Spleen (tissue), 11 donors: ENCODE results near the gene PHRF1. TPM values are rescaled to one million over a fixed set of nuclear protein-coding genes. Genes with fewer than 3 reads are reported as not detected.
A peak's percentile ranks its signal among the peaks of the same experiment; 100 is the strongest.

Experiments used
- DNase-seq: peaks from one replicate; pipeline ENCODE4 v3.0.0-alpha.2; 2020
- H3K27ac ChIP-seq, 8 donors: fragments of 200-600 bp; sonication (generic) in 7 of 8; 1 replicate in 4 of 8; 2 replicates in 4 of 8; pipeline versions ENCODE4 v1.5.0 to v1.8.0; 2016 to 2021; ENCODE audit warnings: inconsistent platforms in 4 of 8, mild to moderate bottlenecking in 4 of 8, moderate library complexity in 1 of 8
- H3K27me3 ChIP-seq, 7 donors: fragments of 200-600 bp; sonication (generic) in 6 of 7; replicated peaks in 1 of 7; 1 replicate in 4 of 7; 2 replicates in 3 of 7; pipeline versions ENCODE4 v1.5.0 to v1.8.0; 2016 to 2021; ENCODE audit warnings: inconsistent platforms in 3 of 7, mild to moderate bottlenecking in 1 of 7
- H3K36me3 ChIP-seq, 6 donors: fragments of 200-600 bp; sonication (generic) in 5 of 6; 1 replicate in 4 of 6; 2 replicates in 2 of 6; pipeline versions ENCODE4 v1.5.0 to v1.8.0; 2016 to 2021; ENCODE audit warnings: inconsistent platforms in 2 of 6
- H3K4me1 ChIP-seq, 6 donors: fragments of 200-600 bp; sonication (generic) in 5 of 6; 1 replicate in 3 of 6; 2 replicates in 3 of 6; pipeline versions ENCODE4 v1.5.0 to v1.8.0; 2016 to 2021; ENCODE audit warnings: inconsistent platforms in 3 of 6
- H3K4me3 ChIP-seq, 8 donors: fragments of 200-600 bp; sonication (generic) in 7 of 8; 1 replicate in 4 of 8; 2 replicates in 4 of 8; pipeline versions ENCODE4 v1.5.0 to v1.8.0; 2016 to 2021; ENCODE audit warnings: inconsistent platforms in 4 of 8, mild to moderate bottlenecking in 4 of 8, moderate library complexity in 2 of 8
- H3K9me3 ChIP-seq, 8 donors: fragments of 200-600 bp; sonication (generic) in 7 of 8; 1 replicate in 4 of 8; 2 replicates in 4 of 8; pipeline versions ENCODE4 v1.5.0 to v1.8.0; 2016 to 2021; ENCODE audit warnings: inconsistent platforms in 4 of 8
- CTCF ChIP-seq, 11 experiments: fragments of 200-600 bp in 7 of 11; fragments of 450-650 bp in 4 of 11; sonication (generic) in 4 of 11; IDR thresholded peaks in 8 of 11; conservative IDR thresholded peaks in 3 of 11; 1 replicate in 7 of 11; 2 replicates in 4 of 11; pipeline versions ENCODE4 v1.4.0 to v1.8.0; 2016 to 2021; ENCODE audit warnings: antibody characterized with exemption in 11 of 11, inconsistent platforms in 4 of 11, mild to moderate bottlenecking in 1 of 11
- POLR2A ChIP-seq, 3 donors: fragments of 450-650 bp; IDR thresholded peaks; one replicate each; pipeline ENCODE4 v1.5.1; 2017; ENCODE audit warnings: antibody characterized with exemption in 3 of 3, mild to moderate bottlenecking in 1 of 3
- POLR2AphosphoS5 ChIP-seq, 3 donors: sonication (generic); formaldehyde crosslinking; IDR thresholded peaks; one replicate each; pipeline ENCODE4 v1.5.1; 2017; ENCODE audit warnings: antibody characterized with exemption in 3 of 3
- WGBS, 5 donors: extraction: QIAGEN DNeasy Blood & Tissue Kit in 3 of 5; methylation state at CpG; one replicate each; pipeline versions ENCODE4 v1.1.5 to v1.1.7; 2013 to 2018; 5-methylcytosine and 5-hydroxymethylcytosine counted together
- intact Hi-C: fragments of 100-400 bp; cut with DNase I; formaldehyde crosslinking; loops from one replicate; pipeline ENCODE4 v1.15.0; 2023; ENCODE audit warnings: low total_unique reads
- polyA plus RNA-seq, 3 donors: library from polyadenylated mRNA; stranded (reverse); fragments of 200-250 nt; gene quantifications; one replicate each; pipeline ENCODE4 v1.2.1, GENCODE V29; 2013
- total RNA-seq, 7 donors: library from RNA; depleted of rRNA in 3 of 7; stranded (reverse); fragments of >200 nt in 3 of 7; fragmentation: NEBNext Ultra II Directional in 4 of 7; extraction: Animal tissue kit (Norgen Biotek cat#: 25700) in 4 of 7; gene quantifications; one replicate each; pipeline versions ENCODE4 v1.1.0 to v1.2.1, GENCODE V29; 2016 to 2021
- donor health status: healthy with polysubstance abuse.
- donor health status: DM: no; HTN: no; CAD: no; lungs with moderate emphysema.
- donor health status: DM: no; HTN: no; CAD: no.
- donor health status: Bipolar disorder and iron deficiency.
- donor health status: healthy.
- donor health status: DM: no; HTN: no; CAD: no.
- donor health status: DM: yes; HTN: yes; CAD: no.

Gene PHRF1
- total and polyA plus RNA-seq, 10 donors, result 7.3 to 41.5 (median 30.6) TPM

DNA sequence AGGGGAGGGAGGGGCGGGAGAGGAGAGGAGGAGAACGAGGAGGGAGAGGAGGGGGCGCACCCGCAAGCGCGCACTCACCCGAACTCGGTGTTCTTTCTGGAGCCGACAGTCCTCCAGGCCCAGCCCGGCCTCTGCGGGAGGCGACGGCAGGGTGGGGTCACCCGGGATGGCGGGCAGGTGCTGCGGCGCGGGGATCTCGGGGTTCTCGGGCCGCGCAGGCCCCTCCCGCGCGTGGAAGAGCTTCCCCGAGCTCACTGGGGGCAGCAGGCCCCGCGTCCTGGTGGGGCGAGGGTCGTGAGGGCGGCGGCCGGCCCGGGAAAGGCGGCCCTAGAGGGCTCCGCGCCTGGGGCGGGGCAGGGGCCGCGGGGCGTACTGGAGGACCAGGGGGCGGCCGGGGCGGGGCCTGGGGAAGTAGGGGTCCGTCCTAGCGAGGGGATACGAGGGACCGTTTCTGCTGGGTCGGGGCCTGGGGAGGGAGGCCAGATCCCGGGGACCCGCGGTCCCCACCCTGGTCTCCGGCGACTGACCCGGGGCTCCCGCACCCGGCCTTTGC is 21.0 kb upstream of the PHRF1 start:
- TF ChIP-seq POLR2A (IDR thresholded peaks at IDR 0.05) (no peak), POLR2AphosphoS5 (IDR thresholded peaks at IDR 0.05) (no peak), CTCF (IDR thresholded peaks at IDR 0.05 in 8 of 11, conservative IDR thresholded peaks at IDR 0.05 in 3 of 11) (peak in 1 of 11 experiments; percentile 9)
- Histone ChIP-seq H3K27me3 (peaks cover 2 to 73% (median 37%) of the 10 kb centered on the region in 7 donors), H3K36me3 (peaks cover 0 to 6% (median 0%) of the 10 kb centered on the region in 6 donors), H3K4me1 (peaks cover 9 to 52% (median 35%) of the 10 kb centered on the region in 6 donors), H3K9me3 (no peaks in the 10 kb centered on the region), H3K27ac (peak overlapping the region in 3 of 8 donors; percentile 1 to 48 (median 31)), H3K4me3 (peak overlapping the region; percentile 20 to 73 (median 42))
- intact Hi-C loops, result loop anchor here (10.0 kb wide), 1 partner anchor 169 kb away; no protein-coding TSS in a partner anchor
- WGBS, 5 donors, result 1 to 2% (median 1%) methylated on average over 10 to 57 of the region's 57 CpGs
- no peak for DNase-seq

DNA sequence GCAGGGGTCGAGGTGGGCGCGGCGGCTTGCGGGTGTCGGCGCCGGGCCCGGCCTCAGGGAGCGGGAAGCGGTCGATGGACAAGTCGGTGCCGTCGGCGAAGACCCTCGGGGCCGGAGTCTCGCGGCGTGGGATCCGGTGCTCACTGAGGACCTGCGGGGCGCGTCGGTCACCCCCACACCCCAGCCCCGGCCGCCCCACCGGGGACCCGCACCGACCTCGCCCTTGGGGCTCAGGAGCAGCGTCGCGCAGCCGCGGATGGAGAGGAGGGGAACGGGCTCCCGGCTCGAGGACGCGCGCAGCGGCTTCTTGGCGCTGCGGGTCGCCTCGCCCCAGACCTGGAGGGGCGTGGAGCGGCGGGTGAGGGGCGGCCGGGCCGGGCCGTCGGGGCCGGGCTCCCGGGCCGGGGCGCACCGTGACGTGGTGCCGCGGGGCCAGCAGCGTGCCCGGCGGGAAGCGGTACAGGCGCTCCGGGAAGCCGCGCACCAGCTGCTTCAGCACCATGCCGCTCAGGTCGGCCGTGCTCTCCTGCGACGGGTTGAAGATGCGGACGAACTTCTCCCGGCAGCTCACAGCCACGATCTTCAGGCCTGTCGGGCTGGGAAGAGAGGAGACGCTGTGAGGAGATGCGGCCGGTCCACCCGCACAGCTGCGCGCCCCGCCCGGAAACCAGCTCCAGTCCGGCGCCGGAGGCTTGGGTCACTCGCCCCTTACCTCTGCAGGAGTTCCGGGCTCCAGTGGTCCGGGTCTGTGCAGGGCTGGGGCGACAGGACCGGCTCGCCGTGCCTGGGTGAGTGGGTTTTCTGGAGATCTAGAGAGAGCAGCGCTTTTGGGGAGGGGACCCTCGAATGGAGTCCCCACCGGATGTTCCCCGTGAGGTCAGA is 20.2 kb upstream of the PHRF1 start:
- peak overlapping the region; percentile 20 to 73 (median 42) for H3K4me3 ChIP-seq
- WGBS, 5 donors, result 1 to 6% (median 3%) methylated on average over 24 to 104 of the region's 104 CpGs
- peak overlapping the region in 3 of 8 donors; percentile 1 to 48 (median 31) for H3K27ac ChIP-seq
- DNase-seq, result no peak
- no peaks in the 10 kb centered on the region for H3K9me3 ChIP-seq
- H3K27me3 ChIP-seq, result peaks cover 2 to 73% (median 37%) of the 10 kb centered on the region in 7 donors
- TF ChIP-seq POLR2AphosphoS5 (IDR thresholded peaks at IDR 0.05) (peak in 1 of 3 donors; percentile 29), POLR2A (IDR thresholded peaks at IDR 0.05) (no peak)
- peaks cover 0 to 4% (median 0%) of the 10 kb centered on the region in 6 donors for H3K36me3 ChIP-seq
- peaks cover 10 to 55% (median 37%) of the 10 kb centered on the region in 6 donors for H3K4me1 ChIP-seq
- intact Hi-C loops, result loop anchor here (10.0 kb wide), 1 partner anchor 169 kb away; no protein-coding TSS in a partner anchor

DNA sequence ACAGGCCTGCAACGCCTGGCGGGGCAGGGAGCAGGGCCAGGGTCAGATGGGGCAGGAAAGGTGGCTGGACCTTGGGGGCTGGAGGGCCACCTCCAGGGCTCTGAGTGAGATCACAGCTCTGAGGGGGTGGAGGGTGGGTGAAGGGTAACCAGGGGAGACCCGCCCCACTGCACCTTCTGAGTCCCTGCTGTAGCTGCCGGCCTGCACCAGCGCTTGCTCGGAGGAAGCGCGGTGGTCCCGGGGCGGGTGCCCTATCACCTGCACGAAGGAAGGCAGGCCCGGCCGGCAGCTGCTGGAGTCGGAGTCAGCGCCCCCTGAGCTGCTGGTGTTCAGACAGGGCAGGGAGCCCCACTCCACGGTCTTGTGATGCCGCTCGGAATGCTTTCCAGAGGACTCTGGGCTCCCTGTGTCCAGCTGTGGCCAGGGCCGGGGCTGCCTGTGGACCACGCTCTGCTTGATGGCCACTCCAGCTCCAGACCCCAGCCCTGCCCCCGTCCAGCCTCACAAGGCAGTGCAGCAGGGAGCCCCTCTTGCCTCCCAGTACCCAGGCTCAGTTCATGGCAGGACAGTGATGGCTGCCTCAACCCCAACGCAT is 19.5 kb upstream of the PHRF1 start:
- H3K27me3 ChIP-seq, result peaks cover 2 to 73% (median 37%) of the 10 kb centered on the region in 7 donors
- no peak for TF ChIP-seq POLR2A (IDR thresholded peaks at IDR 0.05)
- TF ChIP-seq CTCF (IDR thresholded peaks at IDR 0.05 in 8 of 11, conservative IDR thresholded peaks at IDR 0.05 in 3 of 11), result no peak
- TF ChIP-seq POLR2AphosphoS5 (IDR thresholded peaks at IDR 0.05), result peak in 1 of 3 donors; percentile 15
- H3K4me3 ChIP-seq, result peak overlapping the region in 1 of 8 donors; percentile 73
- intact Hi-C loops, result loop anchor here (10.0 kb wide), 1 partner anchor 168 kb away; no protein-coding TSS in a partner anchor
- 66 to 91% (median 73%) methylated on average over 15 to 22 of the region's 22 CpGs for WGBS, 5 donors
- no peaks in the 10 kb centered on the region for H3K36me3 ChIP-seq
- H3K9me3 ChIP-seq, result no peaks in the 10 kb centered on the region
- H3K4me1 ChIP-seq, result peaks cover 14 to 60% (median 45%) of the 10 kb centered on the region in 6 donors
- H3K27ac ChIP-seq, result peak overlapping the region in 1 of 8 donors; percentile 31
- no peak for DNase-seq

GRCh38 chr11:557328-558132 is 18.7 kb upstream of the PHRF1 start:
- DNase-seq, result no peak
- H3K27me3 ChIP-seq, result peaks cover 2 to 71% (median 37%) of the 10 kb centered on the region in 7 donors

More at GRCh38 chr11:557328-558132, 18.7 kb upstream of the PHRF1 start:
- intact Hi-C loops, result loop anchor here (10.0 kb wide), 1 partner anchor 167 kb away; no protein-coding TSS in a partner anchor
- Histone ChIP-seq H3K4me1 (peaks cover 18 to 67% (median 53%) of the 10 kb centered on the region in 6 donors), H3K4me3 (no peak overlapping the region), H3K36me3 (peaks cover 0 to 5% (median 0%) of the 10 kb centered on the region in 6 donors), H3K9me3 (no peaks in the 10 kb centered on the region), H3K27ac (no peak overlapping the region)
- WGBS, 5 donors, result 82 to 93% (median 87%) methylated on average over 18 to 24 of the region's 24 CpGs
- TF ChIP-seq POLR2AphosphoS5 (IDR thresholded peaks at IDR 0.05) (no peak), POLR2A (IDR thresholded peaks at IDR 0.05) (no peak), CTCF (IDR thresholded peaks at IDR 0.05 in 8 of 11, conservative IDR thresholded peaks at IDR 0.05 in 3 of 11) (no peak)
